ENCODE measurements around the gene MTURN. TPM values are rescaled to one million over a fixed set of nuclear protein-coding genes. Genes with fewer than 3 reads are reported as not detected.

MTURN gene
- polyA plus RNA-seq, 3 donors: 5.9 to 7.9 (median 7.5) TPM

- Histone ChIP-seq H3K36me3 (replicated peaks in 1 of 2; ENCODE audit: control insufficient read depth in 1 of 2, insufficient read depth in 2 of 2, low read length in 2 of 2) (no peaks in the 10 kb centered on the region), H3K9ac (ENCODE audit: insufficient read depth, low read length, poor library complexity, severe bottlenecking) (no peak overlapping the region), H2AFZ (ENCODE audit: insufficient read depth, low read depth, low read length, poor library complexity, severe bottlenecking) (no peak overlapping the region), H3K27me3 (ENCODE audit: control insufficient read depth in 2 of 2, insufficient read depth in 2 of 2, low read length in 2 of 2) (no peaks in the 10 kb centered on the region), H3K4me2 (replicated peaks; ENCODE audit: extremely low read depth, low read length, poor library complexity, severe bottlenecking) (no peak overlapping the region), H3K27ac (ENCODE audit: low read depth in 1 of 2, low read length in 2 of 2) (no peak overlapping the region), H3K79me2 (ENCODE audit: insufficient read depth, low read length) (no peaks in the 10 kb centered on the region), H3K4me3 (replicated peaks in 1 of 3; ENCODE audit: low read depth in 2 of 3, low read length in 3 of 3) (no peak overlapping the region), H4K20me1 (ENCODE audit: insufficient read depth, low read length) (no peaks in the 10 kb centered on the region), H3K4me1 (ENCODE audit: control insufficient read depth in 1 of 2, insufficient read depth in 2 of 2, low read length in 2 of 2) (no peaks in the 10 kb centered on the region), H3K9me3 (replicated peaks in 1 of 2; ENCODE audit: control insufficient read depth in 1 of 2, insufficient read depth in 1 of 2, low read length in 2 of 2) (peaks cover 16 to 20% of the 10 kb centered on the region in 2 donors)
- 100% methylated on average over 1 of the region's 5 CpGs for WGBS (ENCODE audit: insufficient coverage)
- H3K27ac Mint-ChIP-seq: no peak overlapping the region
- no peak overlapping the region for H3K4me3 Mint-ChIP-seq
- H3K9me3 Mint-ChIP-seq: peaks cover 13 to 31% (median 21%) of the 10 kb centered on the region in 7 donors
- peaks cover 0 to 2% (median 0%) of the 10 kb centered on the region in 3 donors for H3K27me3 Mint-ChIP-seq (ENCODE audit: low read depth in 3 of 3)
- no peak for TF ChIP-seq CTCF (IDR thresholded peaks at IDR 0.05)
- no peak for DNase-seq
- intact Hi-C loops (cut with micrococcal nuclease): no loop called here
- peaks cover 0 to 2% of the 10 kb centered on the region in 2 donors for H3K36me3 Mint-ChIP-seq
- H3K4me1 Mint-ChIP-seq: no peaks in the 10 kb centered on the region
Observed at GRCh38 chr7:30112103-30112713, 22.6 kb upstream of the MTURN start.

GRCh38 chr7:30113144-30113543 lies 21.6 kb upstream of the MTURN start:
- H2AFZ ChIP-seq (ENCODE audit: insufficient read depth, low read depth, low read length, poor library complexity, severe bottlenecking): no peak overlapping the region
- H3K27ac ChIP-seq (ENCODE audit: low read depth in 1 of 2, low read length in 2 of 2): no peak overlapping the region
- H3K79me2 ChIP-seq (ENCODE audit: insufficient read depth, low read length): no peaks in the 10 kb centered on the region
- Mint-ChIP-seq H3K9me3 (peaks cover 13 to 30% (median 19%) of the 10 kb centered on the region in 7 donors), H3K36me3 (peaks cover 0 to 2% of the 10 kb centered on the region in 2 donors), H3K4me1 (no peaks in the 10 kb centered on the region), H3K4me3 (no peak overlapping the region), H3K27ac (no peak overlapping the region), H3K27me3 (ENCODE audit: low read depth in 3 of 3) (peaks cover 0 to 2% (median 0%) of the 10 kb centered on the region in 3 donors)
- no peaks in the 10 kb centered on the region for H3K4me1 ChIP-seq (ENCODE audit: control insufficient read depth in 1 of 2, insufficient read depth in 2 of 2, low read length in 2 of 2)
- H3K27me3 ChIP-seq (ENCODE audit: control insufficient read depth in 2 of 2, insufficient read depth in 2 of 2, low read length in 2 of 2): no peaks in the 10 kb centered on the region
- peaks cover 16% of the 10 kb centered on the region in 2 donors for H3K9me3 ChIP-seq (replicated peaks in 1 of 2; ENCODE audit: control insufficient read depth in 1 of 2, insufficient read depth in 1 of 2, low read length in 2 of 2)
- H3K36me3 ChIP-seq (replicated peaks in 1 of 2; ENCODE audit: control insufficient read depth in 1 of 2, insufficient read depth in 2 of 2, low read length in 2 of 2): no peaks in the 10 kb centered on the region
- intact Hi-C loops (cut with micrococcal nuclease): no loop called here
- H4K20me1 ChIP-seq (ENCODE audit: insufficient read depth, low read length): no peaks in the 10 kb centered on the region
- TF ChIP-seq CTCF (IDR thresholded peaks at IDR 0.05): no peak
- H3K4me2 ChIP-seq (replicated peaks; ENCODE audit: extremely low read depth, low read length, poor library complexity, severe bottlenecking): no peak overlapping the region
- H3K4me3 ChIP-seq (replicated peaks in 1 of 3; ENCODE audit: low read depth in 2 of 3, low read length in 3 of 3): no peak overlapping the region
- no peak overlapping the region for H3K9ac ChIP-seq (ENCODE audit: insufficient read depth, low read length, poor library complexity, severe bottlenecking)
- no peak for DNase-seq

Data from CD14-positive monocyte (primary cell).